ENCODE data around the gene B3GAT1.

B3GAT1 gene

GRCh38 chr11:134355656-134356055 lies 56.4 kb downstream of the B3GAT1 start:
- no peak for TF ChIP-seq CTCF (conservative IDR thresholded peaks at IDR 0.05; ENCODE audit: low read depth, low read length)
- H3K4me3 ChIP-seq (ENCODE audit: low read length): no peak overlapping the region
- DNase-seq (ENCODE audit: low read depth): no peak

- no peak for TF ChIP-seq CTCF (conservative IDR thresholded peaks at IDR 0.05; ENCODE audit: low read depth, low read length)
- DNase-seq (ENCODE audit: low read depth): no peak
- H3K4me3 ChIP-seq (ENCODE audit: low read length): no peak overlapping the region
These were observed 56.9 kb downstream of the B3GAT1 start for GRCh38 chr11:134355136-134355535.

GRCh38 chr11:134352111-134352510 lies 59.9 kb downstream of the B3GAT1 start:
- DNase-seq (ENCODE audit: low read depth): no peak
- TF ChIP-seq CTCF (conservative IDR thresholded peaks at IDR 0.05; ENCODE audit: low read depth, low read length): no peak
- H3K4me3 ChIP-seq (ENCODE audit: low read length): no peak overlapping the region

- TF ChIP-seq CTCF (conservative IDR thresholded peaks at IDR 0.05; ENCODE audit: low read depth, low read length): no peak
- DNase-seq (ENCODE audit: low read depth): no peak
- no peak overlapping the region for H3K4me3 ChIP-seq (ENCODE audit: low read length)
These were observed 61.7 kb downstream of the B3GAT1 start for GRCh38 chr11:134350381-134350780.

GRCh38 chr11:134349802-134350355 lies 62.2 kb downstream of the B3GAT1 start:
- H3K4me3 ChIP-seq (ENCODE audit: low read length): no peak overlapping the region
- no peak for TF ChIP-seq CTCF (conservative IDR thresholded peaks at IDR 0.05; ENCODE audit: low read depth, low read length)
- no peak for DNase-seq (ENCODE audit: low read depth)

- no peak overlapping the region for H3K4me3 ChIP-seq (ENCODE audit: low read length)
- no peak for DNase-seq (ENCODE audit: low read depth)
- TF ChIP-seq CTCF (conservative IDR thresholded peaks at IDR 0.05; ENCODE audit: low read depth, low read length): no peak
These were observed 62.8 kb downstream of the B3GAT1 start for GRCh38 chr11:134349109-134349801.

GRCh38 chr11:134347441-134347840 lies 64.6 kb downstream of the B3GAT1 start:
- no peak for TF ChIP-seq CTCF (conservative IDR thresholded peaks at IDR 0.05; ENCODE audit: low read depth, low read length)
- no peak for DNase-seq (ENCODE audit: low read depth)
- no peak overlapping the region for H3K4me3 ChIP-seq (ENCODE audit: low read length)
